K562 (cell line): ENCODE results near the gene RPL28. TPM values are rescaled to one million over a fixed set of nuclear protein-coding genes. Genes with fewer than 3 reads are reported as not detected.
A peak's percentile ranks its signal among the peaks of the same experiment; 100 is the strongest.

Experiments used
- ARID4B ChIP-seq: sonication (generic); formaldehyde crosslinking; IDR thresholded peaks from 2 replicates; pipeline ENCODE4 v1.8.0; 2022; ENCODE audit warnings: mild to moderate bottlenecking, missing genetic modification reagents
- BRD9 ChIP-seq: fragments of 450-650 bp; IDR thresholded peaks from 2 replicates; pipeline ENCODE4 v1.6.1; 2018; ENCODE audit warnings: low read depth; ENCODE audit not compliant: partially characterized antibody
- CREBBP ChIP-seq: IDR thresholded peaks from one replicate; pipeline ENCODE4 v1.6.1; 2012; ENCODE audit warnings: low read depth, mild to moderate bottlenecking, control low read depth, inconsistent platforms, low read length
- ELF1 ChIP-seq: fragments of 200-800 bp; sonication (Bioruptor generic); IDR thresholded peaks from 2 replicates; pipeline ENCODE4 v1.6.1; 2016; ENCODE audit warnings: missing genetic modification characterization, missing compliant biosample characterization
- HDAC6 ChIP-seq: IDR thresholded peaks from 2 replicates; pipeline ENCODE4 v1.6.1; 2012; ENCODE audit warnings: low read depth, mild to moderate bottlenecking, control low read depth, inconsistent platforms, low read length, moderate library complexity
- HEY1 ChIP-seq: fragments of 250-450 bp; sonication (Bioruptor Pico); IDR thresholded peaks from 2 replicates; pipeline ENCODE4 v1.5.0; 2020; ENCODE audit warnings: mild to moderate bottlenecking, moderate library complexity, borderline replicate concordance
- HLTF ChIP-seq: fragments of 450-650 bp; IDR thresholded peaks from 2 replicates; pipeline ENCODE4 v1.6.1; 2016
- KAT8 ChIP-seq: fragments of 450-650 bp; IDR thresholded peaks from 2 replicates; pipeline ENCODE4 v1.6.1; 2016; ENCODE audit warnings: low read depth, mild to moderate bottlenecking
- LEF1 ChIP-seq: fragments of 450-650 bp; IDR thresholded peaks from 2 replicates; pipeline ENCODE4 v1.6.1; 2016; ENCODE audit warnings: mild to moderate bottlenecking
- NFYB ChIP-seq: IDR thresholded peaks from 2 replicates; pipeline ENCODE4 v1.6.1; 2011; ENCODE audit warnings: mild to moderate bottlenecking, moderate library complexity; ENCODE audit not compliant: insufficient read length; ENCODE audit errors: extremely low read depth
- PML ChIP-seq: IDR thresholded peaks from 2 replicates; pipeline ENCODE4 v1.6.1; 2012; ENCODE audit warnings: low read length, inconsistent platforms
- SMAD2 ChIP-seq: fragments of 150-350 bp; IDR thresholded peaks from 2 replicates; pipeline ENCODE4 v1.6.1; 2014; ENCODE audit warnings: low read depth, mild to moderate bottlenecking, low read length
- USF2 ChIP-seq: sonication (generic); formaldehyde crosslinking; IDR thresholded peaks from 2 replicates; pipeline ENCODE4 v1.5.0; 2020; ENCODE audit warnings: missing genetic modification reagents
- ZNF175 ChIP-seq: fragments of 200-800 bp; sonication (Bioruptor generic); IDR thresholded peaks from 2 replicates; pipeline ENCODE4 v1.6.1; 2016; ENCODE audit warnings: low read depth, mild to moderate bottlenecking, missing genetic modification characterization, missing compliant biosample characterization
- ZNF445 ChIP-seq: fragments of 250-450 bp; sonication (Bioruptor Pico); IDR thresholded peaks from 2 replicates; pipeline ENCODE4 v1.4.0; 2020; ENCODE audit warnings: low read depth, mild to moderate bottlenecking, moderate library complexity
- polyA plus RNA-seq, 8 experiments: library from polyadenylated mRNA; depleted of rRNA in 4 of 8; stranded (reverse) in 5 of 8; unstranded in 3 of 8; fragments of >200 nt; fragmentation: Nextera tagmentation in 2 of 8; fragmentation: Illumina TruSeq in 1 of 8; extraction: Ambion mirVana in 2 of 8; extraction: Trizol in 1 of 8; gene quantifications; 2 replicates each; pipeline versions ENCODE4 v1.2.1 to v1.2.3, GENCODE V29; 2011 to 2014; ENCODE audit warnings: inconsistent platforms in 1 of 8, missing spikeins in 1 of 8
- total RNA-seq, 7 experiments: library from RNA; depleted of rRNA in 6 of 7; stranded (reverse); fragments of >200 nt in 6 of 7; fragmentation: Illumina TruSeq in 2 of 7; extraction: Trizol in 2 of 7; gene quantifications; 2 replicates each; pipeline versions ENCODE4 v1.2.1 to v1.2.3, GENCODE V29; 2011 to 2021; ENCODE audit warnings: low replicate concordance in 1 of 7

The RPL28 gene
- total and polyA plus RNA-seq, 9 of the 15 experiments (the other 6 are each of a cell fraction or from before 2014, with no cell fraction given): 124 to 3,106 (median 622) TPM

- no peak for TF ChIP-seq NFYB
- 0 out of 2 replicates have a peak, but pooled peaks have one; percentile 52 for TF ChIP-seq HDAC6
- TF ChIP-seq LEF1: no peak
- peak; percentile 87 for TF ChIP-seq ELF1
- TF ChIP-seq ZNF175: no peak
- TF ChIP-seq KAT8: no peak
- TF ChIP-seq USF2 (CRISPR knock-in tag): no peak
- no peak for TF ChIP-seq ZNF445
- no peak for TF ChIP-seq BRD9
- TF ChIP-seq HLTF: no peak
- peak; percentile 80 for TF ChIP-seq PML
- no peak for TF ChIP-seq CREBBP
- peak; percentile 95 for TF ChIP-seq ARID4B (CRISPR knock-in tag)
- no peak for TF ChIP-seq SMAD2
- no peak for TF ChIP-seq HEY1 (CRISPR knock-in tag)
These were observed at the start of gene RPL28 (continued) for GRCh38 chr19:55385724-55386492.
